Stimulated activated naive B cell treated with anti-CD40 and anti-IgM and Interleukin-4, amounts not matched to agents 10 μg/mL and 1 μg/mL and 100 μg/mL, for 72 hours (primary cell): ENCODE results near the gene GNAS-AS1.
A peak's percentile ranks its signal among the peaks of the same experiment; 100 is the strongest.
"Not testable (repeated sequence)": the region's sequence is repeated elsewhere in the genome, so short reads cannot be mapped to it uniquely, and the experiment has no call there.

ENCODE experiments used
- ATAC-seq, 2 donors: fragments of 150-1000 bp; cut with Tn5 transposase; replicated peaks; 2 replicates each; pipeline ENCODE4 v1.10.0; 2021; ENCODE audit warnings: moderate library complexity in 1 of 2
- DNase-seq: peaks from one replicate; pipeline ENCODE4 v3.0.0; 2021
- H3K27ac Mint-ChIP-seq: one replicate; pipeline ENCODE4 v1.8.0; 2022; ENCODE audit warnings: mild to moderate bottlenecking, mixed read lengths
- H3K27me3 Mint-ChIP-seq, 2 donors: one replicate each; pipeline ENCODE4 v1.8.0; 2022; ENCODE audit warnings: mixed read lengths in 2 of 2
- H3K36me3 Mint-ChIP-seq, 2 donors: one replicate each; pipeline ENCODE4 v1.8.0; 2022; ENCODE audit warnings: mixed read lengths in 2 of 2, mild to moderate bottlenecking in 1 of 2
- H3K4me1 Mint-ChIP-seq, 2 donors: one replicate each; pipeline ENCODE4 v1.8.0; 2022; ENCODE audit warnings: mixed read lengths in 2 of 2, mild to moderate bottlenecking in 1 of 2
- H3K4me3 Mint-ChIP-seq, 2 donors: one replicate each; pipeline ENCODE4 v1.8.0; 2022; ENCODE audit warnings: mild to moderate bottlenecking in 2 of 2, mixed read lengths in 2 of 2, moderate library complexity in 1 of 2
- H3K9me3 Mint-ChIP-seq, 2 donors: one replicate each; pipeline ENCODE4 v1.8.0; 2022; ENCODE audit warnings: mixed read lengths in 2 of 2, mild to moderate bottlenecking in 1 of 2

Gene GNAS-AS1

GRCh38 chr20:58841539-58842264 is 9.0 kb downstream of the GNAS-AS1 start:
- no peak for ATAC-seq
- peak overlapping the region; percentile 82 for H3K27ac Mint-ChIP-seq
- no peak overlapping the region for H3K4me3 Mint-ChIP-seq
- H3K36me3 Mint-ChIP-seq = peaks cover 3 to 17% of the 10 kb centered on the region in 2 donors
- DNase-seq = no peak
- peaks cover 12 to 18% of the 10 kb centered on the region in 2 donors for H3K4me1 Mint-ChIP-seq
- H3K9me3 Mint-ChIP-seq = no peaks in the 10 kb centered on the region
- peaks cover 49 to 64% of the 10 kb centered on the region in 2 donors for H3K27me3 Mint-ChIP-seq

DNA sequence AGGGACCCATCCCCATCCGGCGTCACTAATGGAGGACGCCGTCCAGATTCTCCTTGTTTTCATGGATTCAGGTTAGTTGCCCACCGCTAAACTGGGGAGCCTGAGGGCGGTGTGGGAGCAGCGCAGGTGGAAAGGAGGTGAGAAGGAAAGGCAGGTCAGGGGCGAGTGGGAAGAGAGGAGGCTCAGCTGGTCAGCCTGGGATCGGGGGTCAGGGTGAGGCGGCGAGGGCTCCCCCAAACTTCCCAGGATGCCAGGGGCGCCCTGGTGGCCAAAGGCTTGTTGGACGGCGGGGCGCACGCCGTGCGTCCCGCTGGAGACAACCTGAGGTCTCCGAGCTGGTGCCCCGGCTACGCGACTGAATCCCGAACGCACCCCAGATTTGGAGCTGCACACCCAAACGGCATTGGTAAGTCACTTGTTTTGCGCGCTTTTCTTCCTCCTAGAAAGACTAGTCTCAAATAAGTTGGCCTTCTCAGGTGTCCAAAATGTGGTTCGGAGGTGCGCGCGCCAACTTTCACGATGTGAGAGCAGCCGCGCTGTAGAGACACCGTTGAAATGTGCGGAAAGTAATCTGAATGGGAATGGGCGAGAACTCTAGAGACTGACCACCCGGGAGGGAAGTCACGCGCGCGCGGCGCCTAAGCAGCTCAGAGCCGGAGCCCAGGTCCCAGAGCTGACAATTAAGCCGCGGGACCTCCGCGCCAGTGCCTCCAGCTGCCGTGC is 9.7 kb downstream of the GNAS-AS1 start:
- Mint-ChIP-seq H3K4me3 (peak overlapping the region in 1 of 2 donors; percentile 25), H3K9me3 (no peaks in the 10 kb centered on the region), H3K36me3 (peaks cover 3 to 17% of the 10 kb centered on the region in 2 donors), H3K27ac (peak overlapping the region; percentile 82), H3K27me3 (peaks cover 54 to 67% of the 10 kb centered on the region in 2 donors), H3K4me1 (peaks cover 12 to 20% of the 10 kb centered on the region in 2 donors)
- DNase-seq = no peak
- ATAC-seq = no peak

- DNase-seq = no peak
- peaks cover 12 to 23% of the 10 kb centered on the region in 2 donors for H3K4me1 Mint-ChIP-seq
- no peak for ATAC-seq
- H3K27ac Mint-ChIP-seq = peak overlapping the region; percentile 76
- H3K36me3 Mint-ChIP-seq = peaks cover 3 to 17% of the 10 kb centered on the region in 2 donors
- peaks cover 50 to 65% of the 10 kb centered on the region in 2 donors for H3K27me3 Mint-ChIP-seq
- peak overlapping the region; percentile 47 to 75 for H3K4me3 Mint-ChIP-seq
- H3K9me3 Mint-ChIP-seq = no peaks in the 10 kb centered on the region
These were observed 10.5 kb downstream of the GNAS-AS1 start for GRCh38 chr20:58839991-58840747.

DNA sequence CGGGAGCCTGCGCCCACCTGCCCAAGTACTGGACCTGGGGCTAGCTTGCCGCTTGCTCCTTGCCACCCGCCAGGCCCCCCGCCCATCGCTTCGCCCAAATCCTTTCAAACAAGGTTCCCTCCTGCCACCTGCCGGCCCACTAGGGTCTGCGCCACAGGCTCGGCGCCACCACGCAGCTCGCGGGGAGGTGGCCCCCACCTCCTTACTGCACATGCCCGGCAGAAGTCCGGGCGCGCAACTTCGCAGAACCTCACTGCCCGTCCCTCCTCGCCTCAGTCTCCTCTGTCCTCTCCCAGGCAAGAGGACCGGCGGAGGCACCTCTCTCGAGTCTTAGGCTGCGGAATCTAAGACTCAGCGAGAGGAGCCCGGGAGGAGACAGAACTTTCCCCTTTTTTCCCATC is 11.2 kb downstream of the GNAS-AS1 start:
- Mint-ChIP-seq H3K4me1 (peaks cover 12 to 23% of the 10 kb centered on the region in 2 donors), H3K4me3 (peak overlapping the region; percentile 47 to 65), H3K9me3 (no peaks in the 10 kb centered on the region), H3K36me3 (peaks cover 3 to 17% of the 10 kb centered on the region in 2 donors), H3K27me3 (peaks cover 46 to 60% of the 10 kb centered on the region in 2 donors), H3K27ac (no peak overlapping the region)
- ATAC-seq = peak; percentile 60 to 73
- DNase-seq = peak; percentile 31

DNA sequence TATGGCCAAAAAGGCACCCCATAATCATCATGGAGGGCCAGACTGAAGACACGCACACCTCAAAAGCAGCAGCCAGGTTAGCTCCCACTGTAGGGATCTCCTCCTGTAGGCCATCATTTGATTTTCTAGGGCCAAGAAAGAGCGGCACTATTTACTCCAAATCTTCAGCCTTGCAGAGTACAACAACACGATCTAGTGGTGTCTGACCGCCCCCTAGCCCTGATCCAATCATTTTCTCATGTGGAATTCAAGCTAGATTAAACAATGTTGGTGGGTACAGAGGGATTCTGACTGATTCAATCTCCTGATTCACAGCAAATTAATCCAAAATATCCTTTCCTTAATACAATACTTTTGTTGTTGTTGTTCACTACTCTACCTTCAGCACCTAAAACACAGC is 12.5 kb downstream of the GNAS-AS1 start:
- Mint-ChIP-seq H3K4me1 (peaks cover 12 to 23% of the 10 kb centered on the region in 2 donors), H3K9me3 (no peaks in the 10 kb centered on the region), H3K27me3 (peaks cover 49 to 53% of the 10 kb centered on the region in 2 donors), H3K27ac (no peak overlapping the region), H3K4me3 (no peak overlapping the region), H3K36me3 (peaks cover 3 to 17% of the 10 kb centered on the region in 2 donors)
- DNase-seq (no peak), ATAC-seq (no peak)

- H3K27ac Mint-ChIP-seq = no peak overlapping the region
- peaks cover 45 to 53% of the 10 kb centered on the region in 2 donors for H3K27me3 Mint-ChIP-seq
- DNase-seq = no peak
- peaks cover 9 to 23% of the 10 kb centered on the region in 2 donors for H3K4me1 Mint-ChIP-seq
- H3K36me3 Mint-ChIP-seq = peaks cover 3 to 17% of the 10 kb centered on the region in 2 donors
- ATAC-seq = no peak
- no peaks in the 10 kb centered on the region for H3K9me3 Mint-ChIP-seq
- no peak overlapping the region for H3K4me3 Mint-ChIP-seq
These were observed 13.0 kb downstream of the GNAS-AS1 start for GRCh38 chr20:58837717-58838116.

DNA sequence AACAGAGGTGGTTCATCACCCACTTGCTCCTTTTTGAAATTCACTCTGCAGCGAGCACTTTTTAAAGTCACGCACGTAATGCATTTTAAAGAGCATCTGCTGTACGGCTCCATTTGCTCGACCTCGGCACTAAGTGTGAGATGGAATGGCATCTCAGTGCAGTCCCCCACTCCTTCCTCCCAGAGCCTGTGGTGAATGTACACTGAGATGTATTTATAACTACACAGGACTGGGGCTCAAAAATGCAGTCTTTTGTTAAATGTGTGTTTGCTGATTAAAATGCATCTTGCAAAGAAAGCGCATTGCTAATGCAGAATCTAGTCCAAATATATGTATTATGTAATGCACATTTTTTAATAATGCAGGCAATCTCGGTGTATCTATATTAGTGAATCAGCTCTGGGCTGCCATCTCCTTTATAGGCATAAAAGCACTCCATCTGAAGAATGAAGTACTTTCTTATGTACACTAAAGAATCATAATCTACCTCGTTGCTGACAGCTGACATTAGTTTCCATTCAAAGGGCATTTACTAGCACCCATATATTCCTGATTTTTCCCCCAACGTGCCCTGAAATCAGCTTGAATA is 14.0 kb downstream of the GNAS-AS1 start:
- Mint-ChIP-seq H3K4me1 (peaks cover 9 to 23% of the 10 kb centered on the region in 2 donors), H3K4me3 (no peak overlapping the region), H3K36me3 (peaks cover 3 to 17% of the 10 kb centered on the region in 2 donors), H3K27me3 (peaks cover 41 to 46% of the 10 kb centered on the region in 2 donors), H3K9me3 (no peaks in the 10 kb centered on the region), H3K27ac (no peak overlapping the region)
- ATAC-seq (no peak), DNase-seq (no peak)

GRCh38 chr20:58835231-58835630 is 15.5 kb downstream of the GNAS-AS1 start:
- peaks cover 3 to 4% of the 10 kb centered on the region in 2 donors for H3K9me3 Mint-ChIP-seq
- ATAC-seq = no peak

GRCh38 chr20:58833921-58834320 is 16.8 kb downstream of the GNAS-AS1 start:
- peaks cover 2 to 5% of the 10 kb centered on the region in 2 donors for H3K4me1 Mint-ChIP-seq
- H3K27me3 Mint-ChIP-seq = peaks cover 23 to 24% of the 10 kb centered on the region in 2 donors
- H3K4me3 Mint-ChIP-seq = no peak overlapping the region
- peaks cover 0 to 4% of the 10 kb centered on the region in 2 donors for H3K36me3 Mint-ChIP-seq
- no peak for DNase-seq
- H3K27ac Mint-ChIP-seq = no peak overlapping the region
- no peak for ATAC-seq
- H3K9me3 Mint-ChIP-seq = peaks cover 4 to 5% of the 10 kb centered on the region in 2 donors

More at GRCh38 chr20:58835231-58835630, 15.5 kb downstream of the GNAS-AS1 start:
- Mint-ChIP-seq H3K27me3 (peaks cover 30 to 31% of the 10 kb centered on the region in 2 donors), H3K36me3 (peaks cover 0 to 7% of the 10 kb centered on the region in 2 donors), H3K4me1 (peaks cover 7 to 16% of the 10 kb centered on the region in 2 donors), H3K4me3 (no peak overlapping the region), H3K27ac (no peak overlapping the region)
- no peak for DNase-seq

DNA sequence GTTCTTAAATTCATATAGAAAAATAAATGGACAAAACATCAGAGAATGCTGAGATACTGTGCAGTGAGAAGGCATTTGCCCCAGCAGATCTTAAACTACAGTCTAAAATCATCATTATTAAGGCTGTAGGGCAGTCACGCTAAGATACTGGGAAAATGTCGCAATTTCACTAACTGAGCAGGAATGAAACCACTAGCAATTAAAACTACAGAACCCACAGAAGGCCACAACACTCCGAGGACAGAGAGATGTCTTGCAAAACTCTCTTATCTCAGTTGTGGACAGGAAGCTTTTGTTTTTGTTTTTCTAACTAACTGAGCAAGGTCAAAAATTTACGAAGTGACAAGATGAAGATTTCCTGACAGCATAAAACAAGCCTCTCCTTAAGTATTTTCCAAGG is 18.2 kb downstream of the GNAS-AS1 start:
- no peak overlapping the region for H3K4me3 Mint-ChIP-seq
- no peak for ATAC-seq
- peaks cover 4 to 5% of the 10 kb centered on the region in 2 donors for H3K9me3 Mint-ChIP-seq

DNA sequence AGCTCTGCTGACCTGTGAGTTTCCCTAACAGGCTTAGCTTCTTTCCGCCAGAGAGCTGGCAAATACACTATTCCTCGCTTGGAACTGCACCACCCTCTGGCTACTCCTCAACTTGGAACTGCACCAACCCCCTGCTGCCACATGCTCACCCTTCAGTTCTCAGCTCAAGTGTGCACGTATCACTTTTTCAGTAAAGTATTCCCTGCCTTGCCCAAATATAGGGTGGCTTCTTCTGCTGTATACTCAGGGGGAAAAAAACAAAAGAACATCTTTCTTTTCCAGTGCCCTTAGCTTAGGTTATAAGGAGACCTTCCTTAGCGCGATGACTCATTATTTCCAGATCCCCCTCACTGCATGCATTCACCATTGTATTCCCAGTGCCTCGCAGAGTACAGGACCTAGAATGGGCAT is 21.2 kb downstream of the GNAS-AS1 start:
- H3K36me3 Mint-ChIP-seq = peaks cover 0 to 4% of the 10 kb centered on the region in 2 donors
- H3K27me3 Mint-ChIP-seq = peaks cover 5 to 15% of the 10 kb centered on the region in 2 donors
- no peak overlapping the region for H3K27ac Mint-ChIP-seq

More for the DNA sequence above, 18.2 kb downstream of the GNAS-AS1 start:
- Mint-ChIP-seq H3K27me3 (peaks cover 18 to 23% of the 10 kb centered on the region in 2 donors), H3K27ac (no peak overlapping the region), H3K4me1 (peaks cover 2 to 5% of the 10 kb centered on the region in 2 donors), H3K36me3 (peaks cover 0 to 4% of the 10 kb centered on the region in 2 donors)
- DNase-seq = no peak

GRCh38 chr20:58828804-58829203 is 21.9 kb downstream of the GNAS-AS1 start:
- not testable (repeated sequence) for H3K27me3 Mint-ChIP-seq, H3K4me3 Mint-ChIP-seq, H3K4me1 Mint-ChIP-seq, H3K9me3 Mint-ChIP-seq, H3K27ac Mint-ChIP-seq, DNase-seq, ATAC-seq, H3K36me3 Mint-ChIP-seq

More for the DNA sequence above, 21.2 kb downstream of the GNAS-AS1 start:
- peaks cover 4 to 5% of the 10 kb centered on the region in 2 donors for H3K9me3 Mint-ChIP-seq
- ATAC-seq = no peak
- no peak for DNase-seq
- no peak overlapping the region for H3K4me3 Mint-ChIP-seq
- peaks cover 0 to 2% of the 10 kb centered on the region in 2 donors for H3K4me1 Mint-ChIP-seq

- Mint-ChIP-seq H3K27ac (no peak overlapping the region), H3K4me1 (peaks cover 0 to 2% of the 10 kb centered on the region in 2 donors), H3K4me3 (no peak overlapping the region), H3K36me3 (peaks cover 0 to 4% of the 10 kb centered on the region in 2 donors), H3K27me3 (peaks cover 4 to 5% of the 10 kb centered on the region in 2 donors), H3K9me3 (peaks cover 4 to 5% of the 10 kb centered on the region in 2 donors)
- ATAC-seq (no peak), DNase-seq (no peak)
These were observed 22.6 kb downstream of the GNAS-AS1 start for GRCh38 chr20:58828136-58828535.
